Natural killer cell treated with Interleukin-12 subunit alpha and Interleukin-12 subunit beta and Interleukin-15 and Interleukin-18, amount 100 ng/mL, for 72 hours (primary cell): ENCODE results near the gene TMEM154. TPM values are rescaled to one million over a fixed set of nuclear protein-coding genes. Genes with fewer than 3 reads are reported as not detected.

Source experiments
- ATAC-seq, 2 donors: fragments of 150-1000 bp; cut with Tn5 transposase in 1 of 2; sonication (Bioruptor Pico), chemical (Tn5 transposase) in 1 of 2; 2 replicates each; pipeline ENCODE4 v1.10.0; 2021
- DNase-seq: peaks from one replicate; pipeline ENCODE4 v3.0.0; 2022; ENCODE audit warnings: low spot score
- H3K27ac Mint-ChIP-seq, 2 donors: 1 replicate in 1 of 2; 2 replicates in 1 of 2; pipeline ENCODE4 v1.8.0; 2022; ENCODE audit warnings: mixed read lengths in 2 of 2, mild to moderate bottlenecking in 1 of 2, moderate library complexity in 1 of 2
- H3K27me3 Mint-ChIP-seq, 2 donors: 1 replicate in 1 of 2; 2 replicates in 1 of 2; pipeline ENCODE4 v1.8.0; 2022; ENCODE audit warnings: mixed read lengths in 2 of 2
- H3K36me3 Mint-ChIP-seq: one replicate; pipeline ENCODE4 v1.8.0; 2022; ENCODE audit warnings: mixed read lengths
- H3K4me1 Mint-ChIP-seq, 2 donors: 1 replicate in 1 of 2; 2 replicates in 1 of 2; pipeline ENCODE4 v1.8.0; 2022; ENCODE audit warnings: low read depth in 2 of 2, mixed read lengths in 2 of 2, mild to moderate bottlenecking in 1 of 2
- H3K4me3 Mint-ChIP-seq: one replicate; pipeline ENCODE4 v1.8.0; 2022; ENCODE audit warnings: mixed read lengths
- H3K9me3 Mint-ChIP-seq: 2 replicates; pipeline ENCODE4 v1.8.0; 2022; ENCODE audit warnings: mixed read lengths
- total RNA-seq, 2 donors: library from RNA; stranded (reverse); gene quantifications; one replicate each; pipeline ENCODE4 v1.2.3, GENCODE V29; 2022

Gene TMEM154
- total RNA-seq = 10 to 100 TPM; 14.9 to 23.2 TPM

DNA sequence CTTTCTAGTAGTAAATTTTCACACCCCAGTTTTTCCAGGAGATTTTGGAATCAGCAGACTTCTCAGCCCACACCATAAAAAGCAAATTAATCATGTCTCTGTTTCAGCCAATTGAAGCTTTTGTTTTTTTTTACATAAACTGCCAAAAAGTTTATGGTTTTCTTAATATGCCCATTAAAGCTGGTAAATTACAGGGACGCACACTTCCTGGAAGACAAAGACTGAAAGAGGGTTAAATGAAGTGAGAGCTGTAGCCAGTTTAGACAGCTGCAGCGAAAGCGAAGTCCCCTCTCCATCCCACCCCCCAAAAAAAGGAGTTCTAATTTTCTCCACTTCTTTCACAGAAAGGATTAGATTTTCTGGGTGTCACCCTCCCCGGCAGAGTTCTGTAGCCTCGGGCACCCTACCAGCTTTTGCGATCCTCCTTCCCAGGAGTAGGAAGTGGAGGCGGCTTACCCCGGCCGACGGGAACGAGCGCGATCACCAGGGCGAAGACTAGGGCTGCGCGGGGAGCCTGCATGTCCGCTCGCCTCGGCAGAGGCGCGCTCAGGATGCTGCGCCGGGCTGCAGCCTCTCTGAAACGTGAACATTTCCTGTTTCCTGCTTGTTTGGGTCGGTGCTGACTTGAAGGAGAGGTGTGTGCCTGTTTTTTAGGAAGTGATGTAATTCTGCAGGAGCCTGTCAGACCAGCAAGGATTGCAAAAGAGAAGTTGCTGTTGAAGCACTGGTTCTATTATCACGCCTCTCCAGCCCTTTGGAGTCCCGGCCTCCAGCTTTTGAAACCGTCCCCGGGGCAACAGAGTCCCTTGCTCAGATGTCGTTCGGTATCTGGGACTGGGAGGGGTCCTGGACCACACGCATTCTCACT, at the start of gene TMEM154:
Gene TMEM154, minus strand, starts transcription at position 584 of the 868 bp plus-strand sequence. Its CDS starts 64 bp downstream, at position 520.
- H3K4me1 Mint-ChIP-seq = peaks cover 20 to 43% of the 10 kb centered on the region in 2 donors

GRCh38 chr4:152729466-152729865, 49.7 kb upstream of the TMEM154 start:
- H3K4me1 Mint-ChIP-seq = no peaks in the 10 kb centered on the region
- no peaks in the 10 kb centered on the region for H3K36me3 Mint-ChIP-seq
- no peak for DNase-seq
- no peak for ATAC-seq
- no peak overlapping the region for H3K4me3 Mint-ChIP-seq
- no peaks in the 10 kb centered on the region for H3K9me3 Mint-ChIP-seq
- no peak overlapping the region for H3K27ac Mint-ChIP-seq
- peaks cover 6 to 8% of the 10 kb centered on the region in 2 donors for H3K27me3 Mint-ChIP-seq

More for the DNA sequence above, at the start of gene TMEM154:
- Mint-ChIP-seq H3K4me3 (peak within 1 kb of the TSS; percentile 92), H3K27me3 (no peaks in the 10 kb centered on the region), H3K27ac (peak within 1 kb of the TSS; percentile 83 to 85), H3K9me3 (no peaks in the 10 kb centered on the region), H3K36me3 (no peaks in the 10 kb centered on the region)
- ATAC-seq (peak; percentile 96 to 97), DNase-seq (peak; percentile 81)

DNA sequence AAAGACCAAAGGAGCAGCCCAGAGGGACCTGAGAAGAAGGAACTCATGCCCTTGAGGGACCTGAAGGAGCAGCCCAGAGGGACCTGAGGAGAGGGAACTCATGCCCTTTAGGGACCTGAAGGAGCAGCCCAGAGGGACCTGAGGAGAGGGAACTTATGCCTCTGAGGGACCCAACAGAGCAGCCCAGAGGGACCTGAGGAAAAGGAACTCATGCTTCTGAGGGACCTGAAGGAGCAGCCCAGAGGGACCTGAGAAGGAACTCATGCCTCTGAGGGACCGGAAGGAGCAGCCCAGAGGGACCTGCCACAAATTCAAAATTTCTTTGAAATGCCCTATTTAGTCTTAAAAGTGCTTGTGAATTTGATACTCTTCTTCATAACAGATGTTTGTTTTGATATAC, 48.5 kb upstream of the TMEM154 start:
- H3K4me3 Mint-ChIP-seq = no peak overlapping the region
- H3K27me3 Mint-ChIP-seq = peaks cover 6 to 10% of the 10 kb centered on the region in 2 donors
- no peaks in the 10 kb centered on the region for H3K9me3 Mint-ChIP-seq
- H3K27ac Mint-ChIP-seq = no peak overlapping the region
- no peaks in the 10 kb centered on the region for H3K36me3 Mint-ChIP-seq
- DNase-seq = no peak
- no peak for ATAC-seq
- no peaks in the 10 kb centered on the region for H3K4me1 Mint-ChIP-seq

- H3K9me3 Mint-ChIP-seq = no peaks in the 10 kb centered on the region
- no peaks in the 10 kb centered on the region for H3K4me1 Mint-ChIP-seq
- no peak overlapping the region for H3K27ac Mint-ChIP-seq
- H3K27me3 Mint-ChIP-seq = peaks cover 10 to 16% of the 10 kb centered on the region in 2 donors
- DNase-seq = no peak
- ATAC-seq = no peak
- no peak overlapping the region for H3K4me3 Mint-ChIP-seq
- H3K36me3 Mint-ChIP-seq = no peaks in the 10 kb centered on the region
Observed at GRCh38 chr4:152727784-152728183, 48.0 kb upstream of the TMEM154 start.

- H3K27ac Mint-ChIP-seq = no peak overlapping the region
- H3K4me3 Mint-ChIP-seq = no peak overlapping the region
- peaks cover 10 to 16% of the 10 kb centered on the region in 2 donors for H3K27me3 Mint-ChIP-seq
- ATAC-seq = no peak
- no peaks in the 10 kb centered on the region for H3K36me3 Mint-ChIP-seq
- no peaks in the 10 kb centered on the region for H3K9me3 Mint-ChIP-seq
- no peak for DNase-seq
- no peaks in the 10 kb centered on the region for H3K4me1 Mint-ChIP-seq
Observed at GRCh38 chr4:152724494-152724893, 44.7 kb upstream of the TMEM154 start.

DNA sequence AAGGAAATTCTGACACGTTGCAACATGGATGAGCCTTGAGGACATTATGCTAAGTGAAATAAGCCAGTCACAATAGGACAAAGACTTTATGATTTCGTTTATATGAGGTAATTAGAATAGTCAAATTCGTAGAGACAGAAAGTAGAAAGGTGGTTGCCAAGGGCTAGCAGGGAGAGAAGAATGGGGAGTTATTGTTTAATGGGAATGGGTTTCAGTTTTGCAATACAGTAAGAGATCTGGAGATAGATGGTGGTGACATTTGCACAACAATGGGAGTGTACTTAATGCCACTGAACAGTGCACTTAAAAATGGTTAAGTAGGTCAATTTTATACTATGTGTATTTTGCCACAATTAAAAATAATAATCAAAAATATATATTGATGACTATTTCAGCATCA, 43.4 kb upstream of the TMEM154 start:
- no peaks in the 10 kb centered on the region for H3K9me3 Mint-ChIP-seq
- no peaks in the 10 kb centered on the region for H3K4me1 Mint-ChIP-seq
- no peak overlapping the region for H3K4me3 Mint-ChIP-seq
- DNase-seq = no peak
- H3K27me3 Mint-ChIP-seq = peaks cover 14 to 16% of the 10 kb centered on the region in 2 donors
- no peak overlapping the region for H3K27ac Mint-ChIP-seq
- H3K36me3 Mint-ChIP-seq = no peaks in the 10 kb centered on the region
- no peak for ATAC-seq

GRCh38 chr4:152719801-152720556, 40.2 kb upstream of the TMEM154 start:
- no peak for ATAC-seq
- H3K36me3 Mint-ChIP-seq = peaks cover 6% of the 10 kb centered on the region

GRCh38 chr4:152719291-152719690, 39.5 kb upstream of the TMEM154 start:
- Mint-ChIP-seq H3K27ac (no peak overlapping the region), H3K4me1 (no peaks in the 10 kb centered on the region), H3K4me3 (no peak overlapping the region), H3K9me3 (peaks cover 4% of the 10 kb centered on the region), H3K27me3 (peaks cover 15 to 18% of the 10 kb centered on the region in 2 donors), H3K36me3 (peaks cover 6% of the 10 kb centered on the region)
- ATAC-seq = no peak
- DNase-seq = no peak

More at GRCh38 chr4:152719801-152720556, 40.2 kb upstream of the TMEM154 start:
- H3K9me3 Mint-ChIP-seq = peaks cover 4% of the 10 kb centered on the region
- no peak overlapping the region for H3K4me3 Mint-ChIP-seq
- H3K27me3 Mint-ChIP-seq = peaks cover 15 to 18% of the 10 kb centered on the region in 2 donors
- no peaks in the 10 kb centered on the region for H3K4me1 Mint-ChIP-seq
- no peak overlapping the region for H3K27ac Mint-ChIP-seq
- no peak for DNase-seq

- Mint-ChIP-seq H3K27me3 (peaks cover 16 to 17% of the 10 kb centered on the region in 2 donors), H3K27ac (no peak overlapping the region), H3K4me3 (no peak overlapping the region), H3K36me3 (peaks cover 6% of the 10 kb centered on the region), H3K4me1 (no peaks in the 10 kb centered on the region), H3K9me3 (peaks cover 4% of the 10 kb centered on the region)
- ATAC-seq (no peak), DNase-seq (no peak)
Observed at GRCh38 chr4:152715076-152715475, 35.3 kb upstream of the TMEM154 start.

DNA sequence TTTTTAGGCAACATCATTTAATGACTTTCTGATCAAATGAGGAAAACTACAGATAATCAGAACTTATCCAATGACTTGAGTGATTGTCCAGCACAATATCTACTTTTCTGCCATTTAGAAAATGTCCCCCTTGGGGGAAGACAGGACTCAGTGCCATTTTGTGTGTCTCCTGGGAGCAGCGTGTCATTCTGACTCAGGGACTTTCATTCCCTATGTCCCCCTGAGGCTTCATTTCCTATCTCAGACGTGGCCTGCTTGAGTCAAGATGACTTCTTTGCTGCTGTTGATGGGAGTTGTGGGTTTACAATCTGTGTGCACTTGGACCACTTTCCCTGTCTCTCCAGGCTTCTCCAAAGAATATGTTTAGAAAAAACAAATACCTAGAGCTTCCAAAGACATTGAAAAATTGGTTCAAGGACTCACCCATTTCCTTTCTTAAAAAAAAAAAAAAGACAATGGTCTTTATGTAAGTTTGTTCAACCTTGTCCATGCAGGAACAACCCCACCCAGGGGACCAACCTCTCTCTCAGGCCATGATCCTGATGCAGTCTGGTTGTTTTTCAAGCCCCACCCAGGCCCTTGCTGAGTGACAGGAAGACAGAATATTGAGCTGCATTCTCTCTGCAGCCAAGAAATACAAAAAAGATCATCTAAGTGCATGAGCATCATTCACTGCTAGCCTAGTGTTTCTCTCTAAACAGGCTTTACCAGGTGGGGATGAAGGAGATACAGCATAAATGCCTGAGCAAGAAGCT, 34.3 kb upstream of the TMEM154 start:
- Mint-ChIP-seq H3K27me3 (peaks cover 16 to 17% of the 10 kb centered on the region in 2 donors), H3K4me3 (no peak overlapping the region), H3K4me1 (no peaks in the 10 kb centered on the region), H3K27ac (no peak overlapping the region), H3K36me3 (peaks cover 6% of the 10 kb centered on the region), H3K9me3 (peaks cover 4% of the 10 kb centered on the region)
- DNase-seq (no peak), ATAC-seq (no peak)

- Mint-ChIP-seq H3K4me3 (no peak overlapping the region), H3K9me3 (no peaks in the 10 kb centered on the region)
Observed at GRCh38 chr4:152709675-152710438, 30.1 kb upstream of the TMEM154 start.

DNA sequence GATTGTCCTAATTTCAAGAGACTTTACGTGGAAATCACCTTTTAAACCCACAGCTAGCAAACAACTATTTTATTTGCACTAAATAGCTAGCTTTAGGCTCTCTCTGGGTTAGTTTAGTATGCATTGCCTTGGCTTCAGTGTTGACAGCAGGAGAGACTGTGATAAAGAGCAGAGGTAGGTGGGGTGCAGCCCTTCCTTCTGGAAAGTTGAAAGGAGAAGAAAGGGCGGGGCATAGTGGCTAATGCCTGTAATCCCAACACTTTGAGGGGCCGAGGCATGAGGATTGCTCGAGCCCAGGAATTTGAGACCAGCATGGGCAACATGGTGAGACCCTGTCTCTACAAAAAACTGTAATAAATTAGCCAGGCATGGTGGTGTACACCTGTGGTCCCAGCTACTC, 29.0 kb upstream of the TMEM154 start:
- Mint-ChIP-seq H3K4me3 (no peak overlapping the region), H3K27ac (no peak overlapping the region), H3K36me3 (peaks cover 8% of the 10 kb centered on the region), H3K27me3 (peaks cover 15 to 21% of the 10 kb centered on the region in 2 donors), H3K9me3 (no peaks in the 10 kb centered on the region), H3K4me1 (no peaks in the 10 kb centered on the region)
- ATAC-seq (no peak), DNase-seq (no peak)

More at GRCh38 chr4:152709675-152710438, 30.1 kb upstream of the TMEM154 start:
- Mint-ChIP-seq H3K4me1 (no peaks in the 10 kb centered on the region), H3K36me3 (peaks cover 5% of the 10 kb centered on the region), H3K27me3 (peaks cover 12 to 18% of the 10 kb centered on the region in 2 donors), H3K27ac (no peak overlapping the region)
- DNase-seq = no peak
- ATAC-seq = no peak

- Mint-ChIP-seq H3K27me3 (peaks cover 13 to 21% of the 10 kb centered on the region in 2 donors), H3K4me3 (no peak overlapping the region), H3K36me3 (peaks cover 8% of the 10 kb centered on the region), H3K9me3 (no peaks in the 10 kb centered on the region), H3K27ac (no peak overlapping the region), H3K4me1 (no peaks in the 10 kb centered on the region)
- no peak for ATAC-seq
- DNase-seq = no peak
Observed at GRCh38 chr4:152708361-152708760, 28.6 kb upstream of the TMEM154 start.
